AG10803 (cell line): ENCODE results near the gene TDRD1.

Experiments
- DNase-seq: peaks from one replicate; pipeline ENCODE4 v3.0.0; 2010; ENCODE audit warnings: low read depth
- H3K4me3 ChIP-seq: 2 replicates; pipeline ENCODE4 v1.5.1; 2011; ENCODE audit warnings: mild to moderate bottlenecking, low read length, control low read depth
- TF ChIP-seq, protein P1 (sequence below): conservative IDR thresholded peaks from 2 replicates; pipeline ENCODE4 v1.5.1; 2011; ENCODE audit warnings: mild to moderate bottlenecking, low read length, control low read depth, inconsistent platforms

TDRD1 gene

DNA sequence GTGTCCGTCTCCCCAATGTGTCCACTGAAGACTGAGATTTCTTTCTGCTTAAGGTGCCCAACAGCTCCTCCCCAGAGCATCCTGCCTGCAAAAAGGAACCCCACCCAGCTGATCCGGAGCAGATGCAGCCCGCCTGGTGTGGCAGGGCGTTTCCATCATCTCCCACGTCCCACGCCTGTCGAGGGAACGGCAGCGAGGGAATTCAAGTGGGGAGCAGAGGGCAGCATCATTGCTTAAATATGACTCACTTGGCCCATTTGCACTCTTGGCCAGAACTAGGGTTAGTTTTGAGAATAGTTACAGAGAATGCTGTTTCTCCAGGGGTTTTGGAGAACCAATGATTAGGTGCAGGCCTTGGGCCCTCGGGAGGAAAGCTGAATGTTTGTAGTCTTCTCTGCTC, 80.7 kb downstream of the TDRD1 start:
- no peak overlapping the region for H3K4me3 ChIP-seq
- peak; percentile 86 for DNase-seq
- TF ChIP-seq, protein P1, sequence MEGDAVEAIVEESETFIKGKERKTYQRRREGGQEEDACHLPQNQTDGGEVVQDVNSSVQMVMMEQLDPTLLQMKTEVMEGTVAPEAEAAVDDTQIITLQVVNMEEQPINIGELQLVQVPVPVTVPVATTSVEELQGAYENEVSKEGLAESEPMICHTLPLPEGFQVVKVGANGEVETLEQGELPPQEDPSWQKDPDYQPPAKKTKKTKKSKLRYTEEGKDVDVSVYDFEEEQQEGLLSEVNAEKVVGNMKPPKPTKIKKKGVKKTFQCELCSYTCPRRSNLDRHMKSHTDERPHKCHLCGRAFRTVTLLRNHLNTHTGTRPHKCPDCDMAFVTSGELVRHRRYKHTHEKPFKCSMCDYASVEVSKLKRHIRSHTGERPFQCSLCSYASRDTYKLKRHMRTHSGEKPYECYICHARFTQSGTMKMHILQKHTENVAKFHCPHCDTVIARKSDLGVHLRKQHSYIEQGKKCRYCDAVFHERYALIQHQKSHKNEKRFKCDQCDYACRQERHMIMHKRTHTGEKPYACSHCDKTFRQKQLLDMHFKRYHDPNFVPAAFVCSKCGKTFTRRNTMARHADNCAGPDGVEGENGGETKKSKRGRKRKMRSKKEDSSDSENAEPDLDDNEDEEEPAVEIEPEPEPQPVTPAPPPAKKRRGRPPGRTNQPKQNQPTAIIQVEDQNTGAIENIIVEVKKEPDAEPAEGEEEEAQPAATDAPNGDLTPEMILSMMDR, result no peak

DNA sequence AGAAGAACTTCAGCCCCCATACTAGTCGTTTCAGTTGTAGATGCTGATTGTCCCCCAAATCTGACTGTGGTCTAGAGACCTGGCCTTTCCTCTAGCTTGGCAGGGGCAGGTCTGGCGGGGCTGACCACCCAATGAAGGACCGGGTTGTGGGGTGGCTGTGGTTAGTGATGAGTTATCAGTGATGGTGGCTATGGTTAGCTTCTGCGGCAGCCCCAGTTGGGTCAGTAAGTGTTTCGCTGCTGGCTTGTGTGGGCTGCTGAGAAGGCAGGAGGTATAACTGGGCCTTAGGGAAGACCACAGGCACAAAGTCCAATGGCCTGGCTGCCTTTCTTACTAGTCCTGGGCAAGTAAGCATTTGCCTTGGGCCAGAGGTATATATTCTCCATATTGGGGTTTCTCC, 81.2 kb downstream of the TDRD1 start:
- TF ChIP-seq, protein P1, result no peak
- no peak for DNase-seq
- H3K4me3 ChIP-seq, result no peak overlapping the region

DNA sequence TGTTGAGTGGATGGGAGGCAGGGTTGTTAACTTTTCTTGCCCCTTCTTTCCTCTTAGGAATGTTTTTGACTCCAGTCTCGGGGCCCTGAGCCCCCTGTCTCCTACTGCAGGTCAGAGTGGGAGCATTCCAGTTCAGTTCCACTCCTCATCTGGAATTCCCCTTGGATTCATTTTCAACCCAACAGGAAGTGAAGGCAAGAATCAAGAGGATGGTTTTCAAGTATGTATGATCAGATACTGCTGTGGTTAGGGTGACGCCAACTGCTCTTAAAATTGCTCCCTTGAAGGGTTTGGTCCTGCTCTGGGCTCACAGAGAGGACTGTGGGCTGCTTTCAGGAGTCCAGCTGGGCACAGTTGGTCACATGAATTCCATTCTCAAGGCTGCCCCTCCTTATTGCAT, 81.9 kb downstream of the TDRD1 start:
- H3K4me3 ChIP-seq, result no peak overlapping the region
- TF ChIP-seq, protein P1, result no peak
- peak; percentile 82 for DNase-seq

DNA sequence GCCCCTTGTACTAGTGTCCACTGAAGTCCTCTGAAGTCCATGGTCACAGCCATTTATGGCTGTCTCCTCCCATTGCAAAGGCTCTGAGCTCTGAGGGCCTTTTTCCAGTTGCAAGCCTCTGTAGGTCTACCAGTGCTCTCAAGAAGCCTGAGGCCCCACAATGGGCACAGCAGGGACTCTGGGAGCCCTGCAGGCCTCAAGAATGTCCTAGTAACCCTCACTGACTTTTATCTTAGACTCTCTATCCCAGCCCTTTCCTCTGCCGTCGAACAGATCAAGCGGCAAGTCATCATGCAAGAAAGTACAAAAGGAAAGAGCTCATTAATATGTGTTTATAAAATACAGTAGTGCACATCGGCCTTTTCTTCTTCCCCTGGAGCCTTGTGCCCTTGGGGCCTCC, 83.3 kb downstream of the TDRD1 start:
- TF ChIP-seq, protein P1, result no peak
- no peak overlapping the region for H3K4me3 ChIP-seq
- no peak for DNase-seq

DNA sequence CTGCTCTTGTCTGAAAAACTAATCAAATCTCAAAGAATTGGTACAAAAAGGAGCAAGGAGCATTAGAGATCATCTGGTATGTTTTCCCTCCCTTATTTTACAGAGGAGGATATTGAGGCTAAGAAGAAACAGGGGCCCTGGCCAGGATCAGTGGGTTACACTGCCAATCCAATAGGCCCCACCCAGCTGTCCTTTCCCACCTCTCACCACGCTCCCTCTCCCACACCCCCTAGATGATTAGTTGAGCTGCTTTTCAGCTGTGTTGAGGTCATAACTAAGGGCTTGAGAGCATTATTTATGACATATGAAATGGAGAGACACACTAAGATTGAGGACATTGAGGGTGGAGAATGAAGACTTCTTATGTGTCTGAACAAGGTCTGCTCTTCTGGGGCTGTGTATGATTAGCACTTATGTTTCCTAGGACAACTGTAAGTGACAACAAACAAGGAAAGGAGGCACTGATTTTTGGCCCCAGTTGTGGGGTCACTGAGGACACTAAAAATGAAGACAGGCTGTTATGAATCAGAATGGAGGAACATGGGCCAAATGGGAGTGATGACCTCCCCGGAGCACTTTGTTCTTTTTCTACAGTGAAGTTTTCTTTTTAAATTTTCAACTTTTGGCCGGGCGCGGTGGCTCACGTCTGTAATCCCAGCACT, 86.4 kb downstream of the TDRD1 start:
- peak; percentile 56 for DNase-seq
- TF ChIP-seq, protein P1, result no peak
- no peak overlapping the region for H3K4me3 ChIP-seq

DNA sequence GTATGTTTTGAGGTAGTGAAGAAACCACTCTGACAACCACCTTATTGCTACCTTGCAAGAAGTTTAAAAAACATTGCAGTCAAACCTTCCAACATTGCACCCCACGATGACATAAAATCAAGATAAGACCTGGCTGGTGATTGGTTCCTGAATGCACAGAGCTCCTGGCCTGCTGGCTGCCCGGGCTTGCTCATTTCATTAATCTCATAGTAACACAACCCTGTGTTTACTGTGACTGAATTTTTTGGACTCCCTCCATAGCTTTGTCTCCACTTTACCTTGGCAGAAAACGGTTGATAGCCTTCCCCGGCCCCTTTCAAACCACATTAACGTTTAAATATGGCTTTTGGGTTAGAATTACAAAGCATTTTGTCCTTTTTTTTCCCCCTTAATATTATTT, 87.4 kb downstream of the TDRD1 start:
- TF ChIP-seq, protein P1, result no peak
- DNase-seq, result no peak

DNA sequence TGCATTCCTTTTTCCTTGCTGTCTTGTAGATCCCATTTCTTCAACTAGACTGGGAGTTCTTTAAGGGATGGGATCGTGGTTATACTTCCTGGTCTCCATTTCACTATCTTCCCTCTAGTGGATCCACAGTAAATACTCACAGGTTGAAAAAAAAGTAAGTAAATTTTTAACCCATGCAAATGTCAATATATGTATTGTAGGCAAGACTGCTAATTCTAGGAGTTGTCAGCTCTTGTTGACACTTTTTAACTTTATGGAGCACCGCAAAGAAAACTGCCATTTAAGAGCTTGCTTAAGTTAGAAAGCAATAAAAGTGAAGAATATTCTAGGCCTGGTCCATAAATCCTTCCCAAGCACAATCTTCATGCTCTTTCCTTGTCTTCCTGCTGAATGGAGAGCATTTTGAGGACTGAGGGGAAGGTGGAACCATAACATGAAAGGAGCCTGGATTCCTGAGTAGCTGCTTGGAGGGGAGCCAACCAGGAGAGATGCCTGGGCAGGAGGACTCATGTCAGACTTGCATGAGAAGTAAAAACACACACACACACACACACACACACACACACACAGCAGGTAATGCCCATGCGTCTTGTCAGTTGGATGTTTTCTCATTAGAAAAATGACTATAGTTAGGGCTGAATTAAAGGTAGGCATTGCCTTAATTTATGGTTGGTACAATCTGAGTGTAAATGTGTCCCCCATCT, 92.1 kb downstream of the TDRD1 start:
- no peak for DNase-seq
- TF ChIP-seq, protein P1, result no peak
- no peak overlapping the region for H3K4me3 ChIP-seq

More for the DNA sequence above, 87.4 kb downstream of the TDRD1 start:
- H3K4me3 ChIP-seq, result no peak overlapping the region
